Measurements from ENCODE around the gene FAM90A26.
"Not testable (repeated sequence)": the region's sequence is repeated elsewhere in the genome, so short reads cannot be mapped to it uniquely, and the experiment has no call there.

- TF ChIP-seq POLR2AphosphoS5, CTCF (IDR thresholded peaks at IDR 0.05): not testable (repeated sequence)
Observed at GRCh38 chr4:9122711-9123110, 47.5 kb upstream of the FAM90A26 start.

Data from upper lobe of left lung (tissue), 4 donors.